ENCODE results near the gene PRDM16.

- TF ChIP-seq, protein P1, sequence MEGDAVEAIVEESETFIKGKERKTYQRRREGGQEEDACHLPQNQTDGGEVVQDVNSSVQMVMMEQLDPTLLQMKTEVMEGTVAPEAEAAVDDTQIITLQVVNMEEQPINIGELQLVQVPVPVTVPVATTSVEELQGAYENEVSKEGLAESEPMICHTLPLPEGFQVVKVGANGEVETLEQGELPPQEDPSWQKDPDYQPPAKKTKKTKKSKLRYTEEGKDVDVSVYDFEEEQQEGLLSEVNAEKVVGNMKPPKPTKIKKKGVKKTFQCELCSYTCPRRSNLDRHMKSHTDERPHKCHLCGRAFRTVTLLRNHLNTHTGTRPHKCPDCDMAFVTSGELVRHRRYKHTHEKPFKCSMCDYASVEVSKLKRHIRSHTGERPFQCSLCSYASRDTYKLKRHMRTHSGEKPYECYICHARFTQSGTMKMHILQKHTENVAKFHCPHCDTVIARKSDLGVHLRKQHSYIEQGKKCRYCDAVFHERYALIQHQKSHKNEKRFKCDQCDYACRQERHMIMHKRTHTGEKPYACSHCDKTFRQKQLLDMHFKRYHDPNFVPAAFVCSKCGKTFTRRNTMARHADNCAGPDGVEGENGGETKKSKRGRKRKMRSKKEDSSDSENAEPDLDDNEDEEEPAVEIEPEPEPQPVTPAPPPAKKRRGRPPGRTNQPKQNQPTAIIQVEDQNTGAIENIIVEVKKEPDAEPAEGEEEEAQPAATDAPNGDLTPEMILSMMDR (IDR thresholded peaks at IDR 0.05): no peak
- TF ChIP-seq POLR2A (IDR thresholded peaks at IDR 0.05): no peak
Observed at GRCh38 chr1:3227351-3227704, 158.3 kb downstream of the PRDM16 start.

Measured in thyroid gland (tissue), 4 donors.